BLaER1 treated with 17β-estradiol and CSF1 and Interleukin-3, amounts not matched to agents 10 nM and 100 nM (cell line): ENCODE data around the gene KCNH2.

Experiments used
- H3K27ac ChIP-seq, 11 experiments: shearing (Covaris generic); formaldehyde crosslinking; 2 replicates each; pipeline ENCODE4 v1.8.1; 2022
- H3K27me3 ChIP-seq, 11 experiments: shearing (Covaris generic); formaldehyde crosslinking; 2 replicates each; pipeline ENCODE4 v1.8.1; 2022
- H3K36me3 ChIP-seq, 11 experiments: shearing (Covaris generic); formaldehyde crosslinking; 2 replicates each; pipeline ENCODE4 v1.8.1; 2022
- H3K4me1 ChIP-seq, 10 experiments: shearing (Covaris generic); formaldehyde crosslinking; 2 replicates each; pipeline ENCODE4 v1.8.1; 2022
- H3K4me2 ChIP-seq, 11 experiments: shearing (Covaris generic); formaldehyde crosslinking; 2 replicates each; pipeline ENCODE4 v1.8.1; 2022
- H3K4me3 ChIP-seq, 10 experiments: shearing (Covaris generic); formaldehyde crosslinking; 2 replicates each; pipeline ENCODE4 v1.8.1; 2022
- H3K9ac ChIP-seq, 11 experiments: shearing (Covaris generic); formaldehyde crosslinking; 2 replicates each; pipeline ENCODE4 v1.8.1; 2022
- H3K9me3 ChIP-seq, 11 experiments: shearing (Covaris generic); formaldehyde crosslinking; replicated peaks in 1 of 11; 2 replicates each; pipeline ENCODE4 v1.8.1; 2022
- H4K20me1 ChIP-seq, 11 experiments: shearing (Covaris generic); formaldehyde crosslinking; 2 replicates each; pipeline ENCODE4 v1.8.1; 2022
- Cebpa-rat ChIP-seq, 11 experiments: shearing (Covaris generic); IDR thresholded peaks; 2 replicates each; pipeline ENCODE4 v1.8.1; 2022

KCNH2 gene

DNA sequence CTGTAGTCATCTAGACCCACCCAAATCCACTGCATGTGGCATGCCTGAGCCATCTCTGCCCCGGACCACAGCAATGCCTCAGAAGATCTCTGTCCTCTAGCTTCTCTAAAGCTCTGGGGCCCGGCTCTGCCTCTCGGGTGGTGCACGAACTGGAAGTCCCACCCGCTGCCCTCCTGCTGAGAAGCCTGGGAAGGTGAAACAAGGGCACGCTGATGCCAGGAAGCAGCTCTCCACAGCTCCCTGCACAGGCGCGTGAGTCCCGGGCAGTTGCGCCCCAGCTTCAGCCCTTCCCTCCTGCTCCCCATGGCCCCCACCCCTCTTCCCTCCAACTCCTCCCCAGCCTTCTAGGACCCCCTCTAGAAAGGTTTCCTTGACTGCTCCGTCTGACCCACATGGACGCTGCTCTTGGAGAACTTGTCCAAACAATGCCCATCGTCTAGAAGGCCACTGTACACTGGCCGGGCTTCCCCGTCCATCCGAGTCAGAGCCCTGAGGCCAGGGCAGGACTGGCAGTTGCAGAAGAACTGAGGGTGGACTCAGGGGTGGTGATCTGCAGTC lies 12.8 kb downstream of the KCNH2 start:
- peak overlapping the region in 2 of 10 experiments; percentile 9 to 28; a peak in 2 of 20 replicates for H3K4me3 ChIP-seq
- H3K27me3 ChIP-seq: peaks cover 0 to 42% (median 14%) of the 10 kb centered on the region in 11 experiments; a peak in 13 of 22 replicates
- peaks cover 0 to 60% (median 44%) of the 10 kb centered on the region in 11 experiments; a peak in 17 of 22 replicates for H4K20me1 ChIP-seq
- H3K9ac ChIP-seq: peak overlapping the region in 6 of 11 experiments; percentile 2 to 52 (median 22); a peak in 5 of 22 replicates
- no peak for TF ChIP-seq Cebpa-rat (IDR thresholded peaks at IDR 0.05)
- no peaks in the 10 kb centered on the region for H3K36me3 ChIP-seq
- no peaks in the 10 kb centered on the region for H3K9me3 ChIP-seq
- H3K4me1 ChIP-seq: peaks cover 29 to 67% (median 55%) of the 10 kb centered on the region in 10 experiments
- peak overlapping the region; percentile 78 to 94 (median 88) for H3K4me2 ChIP-seq
- H3K27ac ChIP-seq: no peak overlapping the region

DNA sequence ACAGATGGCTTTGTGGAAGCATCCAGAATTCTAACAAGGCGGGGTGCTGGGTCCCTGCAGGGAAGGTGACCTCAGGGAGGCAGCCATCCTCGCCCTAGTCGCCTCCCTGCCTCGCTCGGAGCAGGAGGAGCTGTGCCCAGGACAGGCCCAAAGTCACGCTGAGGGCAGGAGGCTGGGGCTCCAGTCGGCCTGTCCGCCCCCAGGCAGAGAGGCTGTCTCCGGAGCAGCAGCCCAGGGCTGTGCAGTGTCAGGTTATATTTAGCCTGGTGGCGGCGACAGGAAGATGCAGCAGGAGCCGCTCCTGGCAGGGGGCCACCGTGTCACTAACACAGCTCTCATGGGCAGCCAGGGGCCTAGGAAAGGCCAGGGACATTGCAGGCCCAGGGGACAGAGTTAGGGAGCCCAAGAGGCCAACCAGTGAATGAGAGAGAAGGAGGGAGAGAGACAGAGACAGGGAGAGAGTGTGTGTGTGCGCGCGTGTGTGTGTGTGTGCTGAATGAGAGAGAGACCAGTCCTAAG lies 13.5 kb downstream of the KCNH2 start:
- H3K9me3 ChIP-seq: no peaks in the 10 kb centered on the region
- H3K27ac ChIP-seq: no peak overlapping the region
- peak overlapping the region in 3 of 10 experiments; percentile 9 to 28 (median 13); a peak in 2 of 20 replicates for H3K4me3 ChIP-seq
- peaks cover 32 to 71% (median 59%) of the 10 kb centered on the region in 10 experiments for H3K4me1 ChIP-seq
- H4K20me1 ChIP-seq: peaks cover 0 to 62% (median 42%) of the 10 kb centered on the region in 11 experiments; a peak in 17 of 22 replicates
- peak overlapping the region; percentile 78 to 94 (median 88) for H3K4me2 ChIP-seq
- H3K36me3 ChIP-seq: no peaks in the 10 kb centered on the region
- TF ChIP-seq Cebpa-rat (IDR thresholded peaks at IDR 0.05): no peak
- H3K27me3 ChIP-seq: peaks cover 0 to 47% (median 16%) of the 10 kb centered on the region in 11 experiments; a peak in 13 of 22 replicates
- H3K9ac ChIP-seq: peak overlapping the region in 8 of 11 experiments; percentile 2 to 53 (median 33); a peak in 10 of 22 replicates

DNA sequence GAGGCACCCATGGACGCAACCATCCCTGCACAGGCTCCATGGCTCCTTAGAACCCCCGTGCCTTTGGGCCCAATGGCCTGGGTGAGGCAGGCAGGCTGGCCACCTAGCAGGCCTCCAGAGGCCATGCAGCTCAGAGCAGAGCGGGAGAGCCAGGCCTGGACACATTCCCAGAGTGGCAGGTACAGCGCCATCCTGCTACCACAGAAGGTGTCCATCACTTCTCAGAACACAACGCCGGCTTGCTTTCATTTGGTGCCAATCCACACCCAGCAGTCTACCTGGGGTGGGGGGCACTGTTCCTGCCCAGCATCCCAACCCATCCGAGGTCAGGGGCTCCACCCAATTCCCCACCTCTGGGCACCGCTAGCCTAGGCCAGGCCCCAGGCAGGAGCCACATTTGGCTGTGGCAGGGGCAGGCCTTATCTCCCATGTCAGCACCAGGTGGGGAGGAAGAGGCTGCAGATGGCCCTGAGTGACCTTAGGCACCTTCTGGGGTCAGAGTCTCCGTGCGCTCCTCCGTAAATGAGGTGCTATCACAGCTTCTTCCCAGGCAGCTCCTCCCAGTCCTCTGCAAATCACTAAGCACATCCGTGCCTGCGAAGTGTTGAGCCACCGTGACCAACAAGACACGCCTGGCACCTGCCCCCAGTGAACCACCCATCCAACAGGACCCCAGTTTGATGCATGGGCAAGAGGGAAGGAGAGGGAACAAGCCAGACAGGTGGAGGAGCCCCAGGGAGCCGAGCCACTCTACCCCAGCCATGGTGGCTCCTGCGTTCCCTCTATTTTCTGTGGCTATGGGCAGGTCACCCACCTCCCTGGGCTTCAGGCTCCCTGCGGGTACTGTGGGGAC lies 14.2 kb downstream of the KCNH2 start:
- H3K4me1 ChIP-seq: peaks cover 33 to 71% (median 62%) of the 10 kb centered on the region in 10 experiments
- peaks cover 0 to 65% (median 49%) of the 10 kb centered on the region in 11 experiments; a peak in 17 of 22 replicates for H4K20me1 ChIP-seq
- peak overlapping the region in 8 of 11 experiments; percentile 2 to 53 (median 33); a peak in 8 of 22 replicates for H3K9ac ChIP-seq
- TF ChIP-seq Cebpa-rat (IDR thresholded peaks at IDR 0.05): no peak
- no peak overlapping the region for H3K27ac ChIP-seq
- H3K4me3 ChIP-seq: peak overlapping the region in 2 of 10 experiments; percentile 9 to 13; a peak in 1 of 20 replicates
- peak overlapping the region; percentile 78 to 94 (median 88) for H3K4me2 ChIP-seq
- H3K27me3 ChIP-seq: peaks cover 0 to 51% (median 23%) of the 10 kb centered on the region in 11 experiments; a peak in 14 of 22 replicates
- H3K9me3 ChIP-seq: no peaks in the 10 kb centered on the region
- H3K36me3 ChIP-seq: no peaks in the 10 kb centered on the region

- Histone ChIP-seq H3K4me2 (peak overlapping the region; percentile 12 to 89 (median 74); a peak in 21 of 22 replicates), H3K36me3 (no peaks in the 10 kb centered on the region), H3K27me3 (peaks cover 0 to 57% (median 27%) of the 10 kb centered on the region in 11 experiments; a peak in 14 of 22 replicates), H3K9me3 (no peaks in the 10 kb centered on the region), H3K27ac (no peak overlapping the region), H4K20me1 (peaks cover 0 to 70% (median 59%) of the 10 kb centered on the region in 11 experiments; a peak in 17 of 22 replicates), H3K4me3 (no peak overlapping the region), H3K9ac (peak overlapping the region in 3 of 11 experiments; percentile 20 to 30 (median 20); a peak in 1 of 22 replicates), H3K4me1 (peaks cover 33 to 70% (median 62%) of the 10 kb centered on the region in 10 experiments)
- no peak for TF ChIP-seq Cebpa-rat (IDR thresholded peaks at IDR 0.05)
Measured at GRCh38 chr7:150962553-150963399, 15.3 kb downstream of the KCNH2 start.

DNA sequence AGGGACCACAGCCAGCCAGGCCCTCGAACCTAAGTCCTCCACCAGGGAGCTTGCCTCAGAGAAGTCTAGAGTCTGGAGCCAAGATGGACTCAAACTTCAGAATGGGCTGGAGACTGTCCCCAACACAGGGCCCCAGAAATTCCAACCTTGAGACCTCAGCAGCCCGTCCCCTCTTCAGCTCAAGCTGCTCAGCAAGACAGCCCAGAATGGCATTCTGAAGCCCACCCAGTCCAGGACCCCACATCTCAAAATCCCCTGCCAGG lies 15.9 kb downstream of the KCNH2 start:
- no peak overlapping the region for H3K4me3 ChIP-seq
- H4K20me1 ChIP-seq: peaks cover 0 to 73% (median 60%) of the 10 kb centered on the region in 11 experiments; a peak in 18 of 22 replicates
- H3K9me3 ChIP-seq: no peaks in the 10 kb centered on the region
- H3K9ac ChIP-seq: peak overlapping the region in 2 of 11 experiments; percentile 20 to 30; a peak in 1 of 22 replicates
- H3K27me3 ChIP-seq: peaks cover 0 to 60% (median 27%) of the 10 kb centered on the region in 11 experiments; a peak in 14 of 22 replicates
- no peak overlapping the region for H3K27ac ChIP-seq
- no peaks in the 10 kb centered on the region for H3K36me3 ChIP-seq
- peak overlapping the region in 10 of 11 experiments; percentile 12 to 89 (median 78); a peak in 19 of 22 replicates for H3K4me2 ChIP-seq
- H3K4me1 ChIP-seq: peaks cover 33 to 70% (median 62%) of the 10 kb centered on the region in 10 experiments
- no peak for TF ChIP-seq Cebpa-rat (IDR thresholded peaks at IDR 0.05)

DNA sequence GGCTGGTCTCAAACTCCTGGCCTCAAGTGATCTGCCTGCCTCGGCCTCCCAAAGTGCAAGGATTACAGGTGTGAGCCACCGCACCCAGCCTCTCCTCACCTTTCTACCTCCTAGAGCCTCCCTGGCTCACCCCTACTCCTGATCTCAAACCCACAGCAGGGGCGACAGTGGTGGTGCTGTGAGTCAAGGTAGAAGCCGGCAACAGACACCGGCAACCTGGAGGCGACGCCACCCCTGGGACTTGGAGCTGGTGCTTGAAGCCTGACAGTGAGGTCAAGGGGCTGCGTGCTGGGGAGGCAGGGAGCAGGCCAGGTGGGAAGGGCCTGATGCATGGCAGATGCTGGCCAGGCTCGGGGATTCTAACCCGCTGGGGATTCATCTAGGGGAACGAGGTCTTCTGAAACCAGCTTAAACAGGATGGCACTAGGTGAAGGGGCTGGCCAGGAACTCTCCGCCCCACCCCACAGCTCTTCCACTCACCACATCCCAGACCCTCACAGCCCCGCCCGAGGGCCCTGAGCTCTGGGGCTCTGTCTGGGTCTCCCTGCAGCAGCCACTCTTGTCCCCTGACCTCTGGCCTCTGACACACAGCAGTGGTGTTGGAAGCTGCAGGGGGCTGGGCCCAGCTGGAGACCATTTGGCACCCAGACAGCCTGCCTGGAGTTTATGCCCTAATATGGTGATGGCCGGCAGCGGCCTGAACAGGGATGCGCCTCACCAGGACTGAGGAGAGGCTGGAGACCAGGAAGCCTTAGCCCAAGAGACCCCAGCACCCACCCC lies 16.4 kb downstream of the KCNH2 start:
- Histone ChIP-seq H3K36me3 (no peaks in the 10 kb centered on the region), H3K27me3 (peaks cover 0 to 63% (median 27%) of the 10 kb centered on the region in 11 experiments; a peak in 14 of 22 replicates), H3K4me2 (peak overlapping the region in 9 of 11 experiments; percentile 12 to 89 (median 81); a peak in 18 of 22 replicates), H3K9me3 (no peaks in the 10 kb centered on the region), H4K20me1 (peaks cover 0 to 79% (median 60%) of the 10 kb centered on the region in 11 experiments; a peak in 18 of 22 replicates), H3K9ac (0 out of 22 replicates have a peak overlapping the region, but pooled peaks of 1 of the 11 experiments have one; percentile 29), H3K27ac (no peak overlapping the region), H3K4me1 (peaks cover 33 to 70% (median 62%) of the 10 kb centered on the region in 10 experiments), H3K4me3 (no peak overlapping the region)
- no peak for TF ChIP-seq Cebpa-rat (IDR thresholded peaks at IDR 0.05)
